Fibroblast of skin of left biceps (primary cell): Measurements from ENCODE around the gene UGT1A4.
"Not testable (repeated sequence)": the region's sequence is repeated elsewhere in the genome, so short reads cannot be mapped to it uniquely, and the experiment has no call there.

Source experiments
- DNase-seq, 2 experiments: peaks; one replicate each; pipeline ENCODE4 v3.0.0-alpha.2; 2013; ENCODE audit warnings: low read depth in 2 of 2

UGT1A4 gene

DNA sequence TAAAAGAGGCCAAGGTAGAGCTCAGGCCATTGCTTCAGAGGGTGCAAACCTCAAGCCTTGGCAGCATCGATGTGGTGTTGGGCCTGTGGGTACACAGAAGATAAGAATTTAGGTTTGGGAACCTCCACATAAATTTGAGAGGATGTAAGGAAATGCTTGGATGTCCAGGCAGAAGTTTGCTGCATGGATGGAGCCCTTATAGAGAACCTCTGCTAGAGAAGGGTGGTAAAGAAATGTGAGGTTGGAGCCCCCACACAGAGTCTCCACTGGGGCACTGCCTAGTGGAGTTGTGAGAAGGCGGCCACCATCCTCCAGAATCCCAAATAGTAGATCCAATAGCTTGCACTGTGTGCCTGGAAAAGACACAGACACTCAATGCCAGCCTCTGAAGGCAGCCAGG, 32.2 kb downstream of the UGT1A4 start:
- DNase-seq: not testable (repeated sequence)

GRCh38 chr2:233751212-233752009, 32.9 kb downstream of the UGT1A4 start:
- DNase-seq: not testable (repeated sequence)

- DNase-seq: no peak
These were observed 36.5 kb downstream of the UGT1A4 start for GRCh38 chr2:233754872-233755611.

GRCh38 chr2:233756429-233757081, 38.0 kb downstream of the UGT1A4 start:
- DNase-seq: no peak

- no peak for DNase-seq
These were observed 39.6 kb downstream of the UGT1A4 start for GRCh38 chr2:233758141-233758540.

DNA sequence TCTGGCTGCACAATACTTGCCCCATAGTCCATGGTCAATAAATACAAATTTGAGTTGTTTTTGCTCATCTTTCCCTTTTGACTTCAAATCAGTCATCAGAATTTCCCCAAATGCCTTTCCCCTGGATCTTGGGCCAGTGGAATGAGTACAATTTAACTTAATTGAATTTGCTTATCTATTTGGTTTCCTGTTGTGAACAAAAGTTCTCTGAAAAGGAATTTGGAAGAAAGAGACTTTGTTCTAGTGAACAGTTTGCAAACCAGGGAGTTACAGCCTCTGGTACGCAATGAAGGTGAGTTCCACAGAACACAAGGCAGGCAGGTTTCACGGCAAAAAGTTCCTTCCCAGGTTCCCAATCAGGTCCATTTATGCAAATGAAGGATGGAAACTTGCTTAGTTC, 40.3 kb downstream of the UGT1A4 start:
- DNase-seq: no peak

DNA sequence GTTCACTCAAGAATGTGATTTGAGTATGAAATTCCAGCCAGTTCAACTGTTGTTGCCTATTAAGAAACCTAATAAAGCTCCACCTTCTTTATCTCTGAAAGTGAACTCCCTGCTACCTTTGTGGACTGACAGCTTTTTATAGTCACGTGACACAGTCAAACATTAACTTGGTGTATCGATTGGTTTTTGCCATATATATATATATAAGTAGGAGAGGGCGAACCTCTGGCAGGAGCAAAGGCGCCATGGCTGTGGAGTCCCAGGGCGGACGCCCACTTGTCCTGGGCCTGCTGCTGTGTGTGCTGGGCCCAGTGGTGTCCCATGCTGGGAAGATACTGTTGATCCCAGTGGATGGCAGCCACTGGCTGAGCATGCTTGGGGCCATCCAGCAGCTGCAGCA, 41.5 kb downstream of the UGT1A4 start, which contains the start of gene UGT1A1:
TSS of gene UGT1A1 (plus strand) at position 228 of the 400 bp plus-strand sequence. CDS start at position 246, 18 bp downstream.
- no peak for DNase-seq

GRCh38 chr2:233761040-233761769, 42.7 kb downstream of the UGT1A4 start:
- DNase-seq: no peak

DNA sequence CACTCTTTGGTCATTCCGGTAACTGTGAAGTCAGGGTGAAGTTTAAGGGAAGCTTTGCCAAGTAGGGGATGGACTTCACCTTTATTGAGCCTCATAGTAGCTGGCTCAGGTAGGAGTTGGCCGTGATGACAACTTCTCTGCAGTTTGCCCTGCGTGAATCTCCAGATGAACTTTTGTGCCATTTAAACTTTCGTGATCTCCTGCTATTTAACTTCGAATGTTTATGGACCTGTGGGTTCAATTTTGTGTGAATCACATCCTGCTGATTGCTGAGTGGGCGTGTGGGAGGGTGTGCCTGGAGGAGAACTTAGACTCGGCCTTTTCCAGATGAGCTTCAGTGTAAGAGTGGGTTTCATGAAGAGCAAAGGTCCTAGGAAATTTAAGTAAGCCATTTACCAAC, 45.7 kb downstream of the UGT1A4 start:
- no peak for DNase-seq

- DNase-seq: no peak
These were observed 46.2 kb downstream of the UGT1A4 start for GRCh38 chr2:233764761-233765160.

- no peak for DNase-seq
These were observed 47.9 kb downstream of the UGT1A4 start for GRCh38 chr2:233766416-233766815.

- DNase-seq: no peak
These were observed 49.5 kb downstream of the UGT1A4 start for GRCh38 chr2:233768076-233768475.

DNA sequence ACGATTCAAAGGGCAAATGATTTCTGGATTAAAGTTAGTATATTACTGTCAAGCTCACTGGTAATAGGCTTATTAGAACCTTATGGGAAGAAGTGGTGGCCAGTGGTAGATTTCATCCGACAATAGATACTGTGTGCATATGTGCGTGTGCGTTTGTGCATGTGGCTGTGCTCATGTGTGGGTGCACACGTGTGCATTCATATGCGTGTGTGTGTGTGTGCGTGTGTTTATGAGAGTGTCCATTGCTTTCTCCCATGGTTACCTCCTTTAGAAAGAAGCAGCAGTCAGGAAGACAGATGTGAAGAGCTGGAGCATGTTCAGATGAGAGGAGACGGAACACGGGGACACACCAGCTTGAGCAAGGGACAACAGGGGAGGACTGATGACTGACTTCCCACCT, 50.7 kb downstream of the UGT1A4 start:
- DNase-seq: no peak

DNA sequence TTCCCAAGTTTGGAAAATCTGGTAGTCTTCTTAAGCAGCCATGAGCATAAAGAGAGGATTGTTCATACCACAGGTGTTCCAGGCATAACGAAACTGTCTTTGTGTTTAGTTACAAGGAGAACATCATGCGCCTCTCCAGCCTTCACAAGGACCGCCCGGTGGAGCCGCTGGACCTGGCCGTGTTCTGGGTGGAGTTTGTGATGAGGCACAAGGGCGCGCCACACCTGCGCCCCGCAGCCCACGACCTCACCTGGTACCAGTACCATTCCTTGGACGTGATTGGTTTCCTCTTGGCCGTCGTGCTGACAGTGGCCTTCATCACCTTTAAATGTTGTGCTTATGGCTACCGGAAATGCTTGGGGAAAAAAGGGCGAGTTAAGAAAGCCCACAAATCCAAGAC, 53.6 kb downstream of the UGT1A4 start:
- no peak for DNase-seq

- no peak for DNase-seq
These were observed 54.0 kb downstream of the UGT1A4 start for GRCh38 chr2:233772583-233772982.

- DNase-seq: no peak
These were observed 55.3 kb downstream of the UGT1A4 start for GRCh38 chr2:233773854-233774253.

DNA sequence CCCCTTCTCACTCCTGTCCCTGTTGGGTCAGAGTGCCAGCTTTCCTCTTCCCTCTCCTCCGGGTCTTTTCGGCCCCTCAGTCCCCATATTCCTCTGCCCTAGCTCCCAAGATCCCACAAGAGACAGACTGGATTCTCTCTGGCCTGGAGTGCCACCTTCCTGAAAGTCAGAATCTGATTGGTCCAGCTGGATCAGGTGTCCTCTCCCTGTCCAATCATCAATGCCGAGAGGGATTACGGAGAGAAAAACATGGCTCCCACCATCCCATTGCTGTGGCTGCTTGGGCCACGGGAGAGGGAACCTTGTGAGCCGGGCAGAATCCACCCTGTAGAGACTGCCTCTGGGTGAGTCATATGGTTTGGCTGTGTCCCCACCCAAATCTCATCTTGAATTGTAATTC, 56.9 kb downstream of the UGT1A4 start:
- DNase-seq: no peak

DNA sequence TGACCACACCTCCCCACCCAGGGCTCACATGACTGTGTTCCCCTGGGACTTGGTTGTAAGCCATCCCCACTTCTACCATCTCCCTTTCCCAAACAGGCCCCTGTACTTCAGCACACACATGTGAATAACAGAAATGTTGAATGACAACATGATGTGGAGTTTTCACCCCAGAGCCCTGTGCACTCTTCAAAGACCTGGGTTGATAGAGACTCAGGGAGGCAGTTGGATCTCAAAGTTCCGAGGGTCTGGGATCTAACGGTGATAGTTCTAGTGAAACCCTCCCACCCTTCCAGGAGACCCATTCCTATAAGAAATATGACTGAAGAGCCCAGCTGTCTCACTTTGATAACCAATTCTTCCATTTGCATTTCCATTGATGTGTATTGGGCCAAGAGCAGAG, 59.5 kb downstream of the UGT1A4 start, which contains the start of gene MROH2A:
TSS of gene MROH2A (plus strand) at position 301 of the 400 bp plus-strand sequence. CDS start 1,029 bp downstream, outside the sequence.
- no peak for DNase-seq

GRCh38 chr2:233779722-233780121, 61.2 kb downstream of the UGT1A4 start:
- DNase-seq: no peak

- DNase-seq: no peak
These were observed 62.2 kb downstream of the UGT1A4 start for GRCh38 chr2:233780771-233781170.

DNA sequence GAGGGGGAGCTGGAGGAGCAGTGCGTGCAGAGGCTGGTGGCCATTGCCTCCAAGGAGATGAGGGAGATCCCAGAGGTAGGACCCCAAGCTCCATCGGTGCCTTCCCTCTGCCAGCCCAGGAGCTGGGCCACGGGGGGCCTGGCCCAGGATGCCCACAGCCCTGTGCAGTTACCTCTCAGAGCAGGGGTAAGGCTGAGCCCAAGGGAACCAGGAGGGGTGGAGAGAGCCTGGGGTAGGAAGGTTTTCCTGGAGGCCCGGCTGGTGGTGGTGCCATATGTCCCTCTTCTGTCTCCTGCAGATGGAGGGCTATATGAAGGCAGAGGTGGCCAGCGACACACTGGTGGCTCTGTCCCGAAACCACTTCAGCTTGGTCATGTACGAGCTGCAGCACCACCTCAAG, 71.0 kb downstream of the UGT1A4 start:
- DNase-seq: no peak
